Tibial artery (tissue), 4 donors: ENCODE measurements around the gene STK32C.

Experiments used
- DNase-seq, 2 donors: peaks; one replicate each; pipeline ENCODE4 v3.0.0-alpha.2; 2019
- H3K27ac ChIP-seq, 2 donors: fragments of 200-600 bp; sonication (generic) in 1 of 2; 1 replicate in 1 of 2; 2 replicates in 1 of 2; pipeline ENCODE4 v1.5.1; 2018 to 2019; ENCODE audit warnings: mild to moderate bottlenecking in 1 of 2
- H3K27me3 ChIP-seq, 2 donors: fragments of 200-600 bp; sonication (generic) in 1 of 2; one replicate each; pipeline versions ENCODE4 v1.5.1 to v1.6.0; 2016 to 2019
- H3K36me3 ChIP-seq, 3 donors: fragments of 200-600 bp; sonication (generic) in 2 of 3; one replicate each; pipeline ENCODE4 v1.5.1; 2016 to 2019; ENCODE audit warnings: mild to moderate bottlenecking in 2 of 3
- H3K4me1 ChIP-seq, 4 donors: fragments of 200-600 bp; sonication (generic) in 2 of 4; 1 replicate in 3 of 4; 2 replicates in 1 of 4; pipeline ENCODE4 v1.5.1; 2016 to 2019
- H3K4me3 ChIP-seq, 2 donors: fragments of 200-600 bp; sonication (generic) in 1 of 2; 1 replicate in 1 of 2; 2 replicates in 1 of 2; pipeline ENCODE4 v1.5.1; 2018 to 2019; ENCODE audit warnings: mild to moderate bottlenecking in 2 of 2
- H3K9me3 ChIP-seq, 3 donors: fragments of 200-600 bp; sonication (generic) in 1 of 3; one replicate each; pipeline ENCODE4 v1.5.1; 2016 to 2019
- CTCF ChIP-seq, 2 experiments: fragments of 200-600 bp in 1 of 2; fragments of 450-650 bp in 1 of 2; IDR thresholded peaks; one replicate each; pipeline ENCODE4 v1.5.1; 2017 to 2019; ENCODE audit warnings: antibody characterized with exemption in 2 of 2, mild to moderate bottlenecking in 1 of 2, moderate library complexity in 1 of 2
- intact Hi-C: fragments of 100-400 bp; cut with DNase I; formaldehyde crosslinking; loops from one replicate; pipeline ENCODE4 v1.15.0; 2023; ENCODE audit warnings: low total_unique reads

The STK32C gene

GRCh38 chr10:132199854-132200311, 107.9 kb downstream of the STK32C start:
- Histone ChIP-seq H3K4me1 (no peaks in the 10 kb centered on the region), H3K4me3 (no peak overlapping the region), H3K27ac (no peak overlapping the region), H3K9me3 (no peaks in the 10 kb centered on the region), H3K27me3 (peaks cover 0 to 27% of the 10 kb centered on the region in 2 donors), H3K36me3 (no peaks in the 10 kb centered on the region)
- intact Hi-C loops = no loop called here
- TF ChIP-seq CTCF (IDR thresholded peaks at IDR 0.05) = no peak
- peak in 1 of 2 donors; percentile 49 for DNase-seq

- DNase-seq = peak in 1 of 2 donors; percentile 51
- no peak for TF ChIP-seq CTCF (IDR thresholded peaks at IDR 0.05)
These were observed 108.4 kb downstream of the STK32C start for GRCh38 chr10:132199268-132199853.

GRCh38 chr10:132198381-132199181, 109.2 kb downstream of the STK32C start:
- no peak for TF ChIP-seq CTCF (IDR thresholded peaks at IDR 0.05)
- Histone ChIP-seq H3K4me3 (no peak overlapping the region), H3K27ac (no peak overlapping the region), H3K27me3 (peaks cover 0 to 32% of the 10 kb centered on the region in 2 donors), H3K4me1 (no peaks in the 10 kb centered on the region), H3K9me3 (no peaks in the 10 kb centered on the region), H3K36me3 (no peaks in the 10 kb centered on the region)
- intact Hi-C loops = no loop called here
- peak in 1 of 2 donors; percentile 62 for DNase-seq

More at GRCh38 chr10:132199268-132199853, 108.4 kb downstream of the STK32C start:
- no peak overlapping the region for H3K27ac ChIP-seq
- no peaks in the 10 kb centered on the region for H3K4me1 ChIP-seq
- intact Hi-C loops = no loop called here
- no peaks in the 10 kb centered on the region for H3K9me3 ChIP-seq
- no peak overlapping the region for H3K4me3 ChIP-seq
- peaks cover 0 to 27% of the 10 kb centered on the region in 2 donors for H3K27me3 ChIP-seq
- H3K36me3 ChIP-seq = no peaks in the 10 kb centered on the region

GRCh38 chr10:132198068-132198370, 109.7 kb downstream of the STK32C start:
- H3K4me1 ChIP-seq = no peaks in the 10 kb centered on the region
- H3K4me3 ChIP-seq = no peak overlapping the region
- H3K27ac ChIP-seq = no peak overlapping the region
- H3K27me3 ChIP-seq = peaks cover 0 to 35% of the 10 kb centered on the region in 2 donors
- no peaks in the 10 kb centered on the region for H3K9me3 ChIP-seq
- intact Hi-C loops = no loop called here
- no peak for DNase-seq
- H3K36me3 ChIP-seq = no peaks in the 10 kb centered on the region
- TF ChIP-seq CTCF (IDR thresholded peaks at IDR 0.05) = no peak

GRCh38 chr10:132197271-132198067, 110.3 kb downstream of the STK32C start:
- TF ChIP-seq CTCF (IDR thresholded peaks at IDR 0.05) = no peak
- peak in 1 of 2 donors; percentile 64 for DNase-seq
- no peaks in the 10 kb centered on the region for H3K9me3 ChIP-seq
- no peak overlapping the region for H3K27ac ChIP-seq
- H3K4me3 ChIP-seq = no peak overlapping the region
- intact Hi-C loops = no loop called here
- no peaks in the 10 kb centered on the region for H3K4me1 ChIP-seq
- peaks cover 0 to 35% of the 10 kb centered on the region in 2 donors for H3K27me3 ChIP-seq
- H3K36me3 ChIP-seq = no peaks in the 10 kb centered on the region
